H1 (cell line): ENCODE measurements around the gene RPS18. TPM values are rescaled to one million over a fixed set of nuclear protein-coding genes. Genes with fewer than 3 reads are reported as not detected.

ENCODE experiments used
- CTCF ChIA-PET: fragments of 300-600 bp; sonication (Branson Sonifier 250); formaldehyde crosslinking; loops from one replicate; lab custom pipeline; 2021; ENCODE audit not compliant: partially characterized antibody; lab: Charles Lee
- POLR2A ChIA-PET: fragments of 300-600 bp; sonication (Branson Sonifier 250); formaldehyde crosslinking; loops from one replicate; lab custom pipeline; 2021; ENCODE audit warnings: inconsistent platforms; ENCODE audit not compliant: partially characterized antibody; lab: Charles Lee
- DNase-seq, 2 experiments: peaks; one replicate each; pipeline versions ENCODE4 v3.0.0 to v3.0.0-alpha.2; 2010 to 2022; ENCODE audit warnings: low spot score in 2 of 2, low read depth in 1 of 2, mixed read lengths in 1 of 2
- FAIRE-seq: peaks from 2 replicates; lab custom pipeline; 2011; peaks lifted over from hg19 to GRCh38; lab: Jason Lieb, UNC
- H2AFZ ChIP-seq: 2 replicates; pipeline ENCODE4 v1.8.1; 2012; ENCODE audit warnings: low read length, inconsistent platforms
- H2AK5ac ChIP-seq: 2 replicates; pipeline ENCODE4 v1.6.1; 2013; ENCODE audit warnings: low read depth, low read length
- H2BK120ac ChIP-seq: replicated peaks from 2 replicates; pipeline ENCODE3; 2013; ENCODE audit warnings: low read depth, low read length, inconsistent platforms
- H2BK12ac ChIP-seq: 2 replicates; pipeline ENCODE4 v1.6.1; 2013; ENCODE audit warnings: low read depth, low read length
- H2BK15ac ChIP-seq: 2 replicates; pipeline ENCODE4 v1.6.1; 2013; ENCODE audit warnings: low read length
- H2BK20ac ChIP-seq: 2 replicates; pipeline ENCODE4 v1.6.1; 2013; ENCODE audit warnings: low read length
- H2BK5ac ChIP-seq: 2 replicates; pipeline ENCODE4 v1.6.1; 2013; ENCODE audit warnings: low read depth, low read length
- H3K14ac ChIP-seq: 2 replicates; pipeline ENCODE4 v1.6.1; 2013; ENCODE audit warnings: inconsistent platforms; ENCODE audit not compliant: insufficient read length
- H3K18ac ChIP-seq: 2 replicates; pipeline ENCODE4 v1.6.1; 2013; ENCODE audit warnings: low read length; ENCODE audit errors: extremely low read depth
- H3K23ac ChIP-seq: 2 replicates; pipeline ENCODE4 v1.6.1; 2013; ENCODE audit warnings: inconsistent platforms; ENCODE audit not compliant: insufficient read length
- H3K23me2 ChIP-seq: 2 replicates; pipeline ENCODE4 v1.6.1; 2013; ENCODE audit warnings: low read depth, low read length
- H3K27ac ChIP-seq: 2 replicates; pipeline ENCODE4 v1.6.1; 2011; ENCODE audit warnings: low read depth, low read length, inconsistent platforms
- H3K27me3 ChIP-seq, 4 experiments: replicated peaks in 1 of 4; 1 replicate in 1 of 4; 2 replicates in 3 of 4; pipeline versions ENCODE4 v1.6.1 to v1.8.1; 2011 to 2013; ENCODE audit warnings: low read length in 3 of 4, mild to moderate bottlenecking in 3 of 4, inconsistent platforms in 2 of 4, mixed read lengths in 2 of 4, moderate library complexity in 1 of 4; ENCODE audit not compliant: control insufficient read depth in 3 of 4, insufficient read depth in 3 of 4; ENCODE audit errors: extremely low read depth in 1 of 4
- H3K36me3 ChIP-seq, 4 experiments: 2 replicates each; pipeline versions ENCODE4 v1.6.1 to v1.8.1; 2011 to 2013; ENCODE audit warnings: mild to moderate bottlenecking in 4 of 4, low read length in 3 of 4, moderate library complexity in 2 of 4, control low read depth in 1 of 4, inconsistent platforms in 1 of 4; ENCODE audit not compliant: insufficient read depth in 4 of 4, control insufficient read depth in 2 of 4
- H3K4ac ChIP-seq: replicated peaks from 2 replicates; pipeline ENCODE3; 2013; ENCODE audit warnings: low read length, low read depth, mixed read lengths, inconsistent platforms; ENCODE audit not compliant: insufficient read length
- H3K4me1 ChIP-seq, 4 experiments: replicated peaks in 1 of 4; 1 replicate in 1 of 4; 2 replicates in 3 of 4; pipeline versions ENCODE4 v1.6.1 to v1.8.1; 2011 to 2013; ENCODE audit warnings: low read length in 3 of 4, inconsistent platforms in 2 of 4, mixed read lengths in 1 of 4; ENCODE audit not compliant: insufficient read depth in 4 of 4, control insufficient read depth in 3 of 4
- H3K4me2 ChIP-seq, 2 experiments: 2 replicates each; pipeline versions ENCODE4 v1.6.1 to v1.8.1; 2011 to 2013; ENCODE audit warnings: low read depth in 2 of 2, low read length in 2 of 2, control low read depth in 1 of 2, inconsistent platforms in 1 of 2, mild to moderate bottlenecking in 1 of 2; ENCODE audit not compliant: insufficient read depth in 1 of 2
- H3K4me3 ChIP-seq, 4 experiments: fragments of 200-600, 300-600 bp in 1 of 4; sonication (generic), shearing (Covaris generic), sonication (Bioruptor Twin) in 1 of 4; 2 replicates each; pipeline versions ENCODE4 v1.5.1 to v1.8.1; 2011 to 2016; ENCODE audit warnings: low read length in 4 of 4, low read depth in 3 of 4, control low read depth in 2 of 4, inconsistent platforms in 2 of 4, mild to moderate bottlenecking in 2 of 4, mixed read lengths in 1 of 4, moderate library complexity in 1 of 4; ENCODE audit not compliant: insufficient read depth in 2 of 4; ENCODE audit errors: extremely low read depth in 1 of 4
- H3K56ac ChIP-seq: replicated peaks from 2 replicates; pipeline ENCODE3; 2013; ENCODE audit warnings: low read depth, mild to moderate bottlenecking, mixed read lengths, low read length, inconsistent platforms; ENCODE audit not compliant: insufficient read length
- H3K79me1 ChIP-seq: 2 replicates; pipeline ENCODE4 v1.6.1; 2013; ENCODE audit warnings: low read depth, low read length, control low read depth
- H3K79me2 ChIP-seq, 2 experiments: 2 replicates each; pipeline versions ENCODE4 v1.6.1 to v1.8.1; 2012 to 2013; ENCODE audit warnings: low read length in 2 of 2, mild to moderate bottlenecking in 2 of 2, inconsistent platforms in 1 of 2; ENCODE audit not compliant: insufficient read depth in 2 of 2, control insufficient read depth in 1 of 2
- H3K9ac ChIP-seq, 4 experiments: replicated peaks in 1 of 4; 1 replicate in 1 of 4; 2 replicates in 3 of 4; pipeline versions ENCODE4 v1.6.1 to v1.8.1; 2011 to 2013; ENCODE audit warnings: low read depth in 3 of 4, low read length in 3 of 4, control low read depth in 2 of 4, mild to moderate bottlenecking in 2 of 4, moderate library complexity in 2 of 4, inconsistent platforms in 1 of 4; ENCODE audit errors: extremely low read depth in 1 of 4
- H3K9me3 ChIP-seq, 2 experiments: 2 replicates each; pipeline versions ENCODE4 v1.6.1 to v1.8.1; 2012 to 2013; ENCODE audit warnings: mild to moderate bottlenecking in 2 of 2, moderate library complexity in 2 of 2, control low read depth in 1 of 2, inconsistent platforms in 1 of 2, low read depth in 1 of 2, low read length in 1 of 2, mixed read lengths in 1 of 2; ENCODE audit not compliant: insufficient read depth in 2 of 2
- H4K20me1 ChIP-seq, 2 experiments: replicated peaks in 1 of 2; 2 replicates each; pipeline versions ENCODE3 to v1.8.1; 2011 to 2013; ENCODE audit warnings: inconsistent platforms in 2 of 2, low read length in 2 of 2, mild to moderate bottlenecking in 1 of 2; ENCODE audit not compliant: insufficient read depth in 2 of 2, control insufficient read depth in 1 of 2
- H4K5ac ChIP-seq: 2 replicates; pipeline ENCODE4 v1.6.1; 2013; ENCODE audit warnings: low read length, low read depth, mixed read lengths, inconsistent platforms; ENCODE audit not compliant: insufficient read length
- H4K8ac ChIP-seq: 2 replicates; pipeline ENCODE4 v1.8.0; 2013; ENCODE audit warnings: mild to moderate bottlenecking, moderate library complexity, low read length, inconsistent platforms; ENCODE audit not compliant: insufficient read depth; ENCODE audit errors: extremely low read depth
- H4K91ac ChIP-seq: replicated peaks from 2 replicates; pipeline ENCODE3; 2013; ENCODE audit warnings: low read length, mixed read lengths, inconsistent platforms; ENCODE audit not compliant: insufficient read length
- BCL11A ChIP-seq, 2 experiments: IDR thresholded peaks; one replicate each; pipeline ENCODE4 v1.6.1; 2011; ENCODE audit warnings: low read depth in 2 of 2, low read length in 2 of 2, mild to moderate bottlenecking in 2 of 2
- POLR2AphosphoS5 ChIP-seq: IDR thresholded peaks from 2 replicates; pipeline ENCODE4 v1.6.1; 2011; ENCODE audit warnings: low read depth, low read length
- WGBS, 2 experiments: shearing (Covaris generic) in 1 of 2; methylation state at CpG; one replicate each; pipeline versions ENCODE4 v1.1.6 to v1.1.7; 2013 to 2015; ENCODE audit warnings: low lambda C conversion rate in 2 of 2, mixed read lengths in 2 of 2, inconsistent platforms in 1 of 2, low coverage in 1 of 2, missing lambda C conversion rate in 1 of 2; ENCODE audit not compliant: insufficient replicate concordance in 2 of 2, insufficient coverage in 1 of 2, insufficient read length in 1 of 2; ENCODE audit errors: extremely low coverage in 1 of 2, missing lambda C conversion rate in 1 of 2; 5-methylcytosine and 5-hydroxymethylcytosine counted together
- polyA plus RNA-seq, 7 experiments: library from polyadenylated mRNA; depleted of rRNA in 3 of 7; stranded (reverse) in 5 of 7; unstranded in 2 of 7; fragments of >200 nt in 5 of 7; fragments of 200-250 nt in 2 of 7; gene quantifications; 1 replicate in 5 of 7; 2 replicates in 1 of 7; 4 replicates in 1 of 7; pipeline versions ENCODE4 v1.2.1 to v1.2.3, GENCODE V29; 2011 to 2013; ENCODE audit warnings: missing spikeins in 2 of 7, mixed read lengths in 2 of 7
- total RNA-seq: library from RNA; stranded (reverse); fragmentation: NEBNext Ultra II Directional; extraction: Animal tissue kit (Norgen Biotek cat#: 25700); gene quantifications from 2 replicates; pipeline ENCODE4 v1.2.1, GENCODE V29; 2021
- TF ChIP-seq, protein P1 (sequence below): IDR thresholded peaks from 2 replicates; pipeline ENCODE4 v1.6.1; 2012; ENCODE audit warnings: low read length, inconsistent platforms
- TF ChIP-seq, protein P2 (sequence below): IDR thresholded peaks from 2 replicates; pipeline ENCODE4 v1.6.1; 2011; ENCODE audit warnings: low read length, improper control_type of control experiment
- TF ChIP-seq, protein P3 (sequence below), 3 experiments: IDR thresholded peaks; 1 replicate in 2 of 3; 2 replicates in 1 of 3; pipeline versions ENCODE4 v1.5.1 to v1.6.1; 2011; ENCODE audit warnings: low read length in 3 of 3, mild to moderate bottlenecking in 3 of 3, inconsistent platforms in 2 of 3, low read depth in 1 of 3, moderate library complexity in 1 of 3; ENCODE audit not compliant: insufficient read depth in 1 of 3; ENCODE audit errors: control extremely low read depth in 1 of 3

RPS18 gene
- total and polyA plus RNA-seq, 2 of the 8 experiments (the other 6 are each of a cell fraction or from before 2014, with no cell fraction given) = 2,796 to 7,099 TPM

DNA sequence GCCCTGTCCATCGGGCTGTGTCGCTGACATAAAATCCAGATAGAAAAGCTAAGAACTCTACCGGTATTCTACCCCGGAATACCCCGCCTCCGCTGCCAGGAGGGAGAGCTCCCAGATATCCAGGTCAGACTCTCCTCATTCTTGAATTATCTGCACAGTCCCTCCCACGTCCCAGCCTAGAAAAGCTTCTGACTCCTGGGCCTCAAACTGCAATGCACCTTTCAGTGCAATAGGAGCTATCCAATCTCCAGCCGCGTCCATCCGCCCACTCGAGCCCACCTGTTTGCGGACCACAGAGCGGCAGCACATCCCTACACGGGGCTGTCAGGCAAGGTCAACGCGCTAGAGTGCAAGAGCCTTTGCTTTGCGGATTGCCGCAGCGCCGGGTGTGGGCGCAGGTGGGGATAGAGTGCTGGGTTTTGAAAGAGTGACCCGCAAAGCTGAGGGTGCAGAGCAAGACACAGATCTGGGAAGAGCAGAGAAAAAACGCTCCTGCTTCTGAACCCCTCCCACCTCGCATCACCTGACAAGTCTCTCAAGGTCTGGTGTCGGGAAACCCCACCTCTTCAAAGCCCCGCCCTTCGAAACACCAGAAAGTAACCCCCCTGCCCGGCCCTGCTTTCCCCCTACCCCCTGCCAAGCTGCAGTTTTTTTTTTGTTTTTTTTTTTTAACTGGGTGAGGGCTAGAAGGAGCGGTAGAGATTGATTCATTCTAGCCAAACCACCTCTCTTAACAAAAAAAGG lies 40.7 kb downstream of the RPS18 start:
- Histone ChIP-seq H2BK12ac (no peak overlapping the region), H2BK20ac (0 out of 2 replicates have a peak overlapping the region, but pooled peaks have one; percentile 72), H3K4me3 (peak overlapping the region; percentile 84 to 89 (median 88)), H2BK120ac (no peak overlapping the region), H3K36me3 (no peaks in the 10 kb centered on the region), H3K14ac (no peak overlapping the region), H3K4me1 (peaks cover 0 to 15% (median 11%) of the 10 kb centered on the region in 4 experiments; a peak in 5 of 7 replicates), H4K5ac (no peak overlapping the region), H2AFZ (peak overlapping the region; percentile 49; the same call in 1 of the 2 replicates), H2AK5ac (no peak overlapping the region), H3K9ac (peak overlapping the region in 3 of 4 experiments; percentile 13 to 74 (median 28); a peak in 1 of 7 replicates), H3K56ac (no peak overlapping the region), H2BK15ac (no peak overlapping the region), H3K23ac (no peak overlapping the region), H4K8ac (no peak overlapping the region), H3K79me1 (no peaks in the 10 kb centered on the region), H3K79me2 (no peaks in the 10 kb centered on the region), H4K20me1 (no peaks in the 10 kb centered on the region), H3K27me3 (no peaks in the 10 kb centered on the region), H3K4me2 (peak overlapping the region; percentile 93 to 95), H3K23me2 (peaks cover 26% of the 10 kb centered on the region), H3K4ac (no peak overlapping the region), H3K27ac (no peak overlapping the region; the same call in 1 of the 2 replicates), H3K18ac (peak overlapping the region; percentile 71; the same call in 1 of the 2 replicates), H2BK5ac (no peak overlapping the region), H4K91ac (no peak overlapping the region), H3K9me3 (no peaks in the 10 kb centered on the region)
- ChIA-PET POLR2A (interaction anchor here (0.6 to 6.3 kb wide), 15 partner anchors 13 to 1497 kb away, joined by 3 to 37 read pairs (median 4); partner anchors contain the start of genes B3GALT4, PFDN6, RGL2 and RPS18), CTCF (interaction anchor here (0.7 to 2.4 kb wide), 11 partner anchors 11 to 115 kb away, joined by 3 to 17 read pairs (median 6); partner anchors contain the start of genes B3GALT4, RGL2, RPS18 and VPS52)
- DNase-seq (peak in 1 of 2 experiments; percentile 76), FAIRE-seq (no peak)
- WGBS, 2 experiments = 2% methylated on average over 28 of the region's 29 CpGs; no CpG with 5 or more reads in 1 of the 2 experiments
- TF ChIP-seq, protein P1, sequence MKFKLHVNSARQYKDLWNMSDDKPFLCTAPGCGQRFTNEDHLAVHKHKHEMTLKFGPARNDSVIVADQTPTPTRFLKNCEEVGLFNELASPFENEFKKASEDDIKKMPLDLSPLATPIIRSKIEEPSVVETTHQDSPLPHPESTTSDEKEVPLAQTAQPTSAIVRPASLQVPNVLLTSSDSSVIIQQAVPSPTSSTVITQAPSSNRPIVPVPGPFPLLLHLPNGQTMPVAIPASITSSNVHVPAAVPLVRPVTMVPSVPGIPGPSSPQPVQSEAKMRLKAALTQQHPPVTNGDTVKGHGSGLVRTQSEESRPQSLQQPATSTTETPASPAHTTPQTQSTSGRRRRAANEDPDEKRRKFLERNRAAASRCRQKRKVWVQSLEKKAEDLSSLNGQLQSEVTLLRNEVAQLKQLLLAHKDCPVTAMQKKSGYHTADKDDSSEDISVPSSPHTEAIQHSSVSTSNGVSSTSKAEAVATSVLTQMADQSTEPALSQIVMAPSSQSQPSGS = no peak
- TF ChIP-seq POLR2AphosphoS5 (no peak), BCL11A (IDR thresholded peaks at IDR 0.05; ENCODE audit: low read depth in 2 of 2, low read length in 2 of 2) (no peak)
- TF ChIP-seq, protein P2, sequence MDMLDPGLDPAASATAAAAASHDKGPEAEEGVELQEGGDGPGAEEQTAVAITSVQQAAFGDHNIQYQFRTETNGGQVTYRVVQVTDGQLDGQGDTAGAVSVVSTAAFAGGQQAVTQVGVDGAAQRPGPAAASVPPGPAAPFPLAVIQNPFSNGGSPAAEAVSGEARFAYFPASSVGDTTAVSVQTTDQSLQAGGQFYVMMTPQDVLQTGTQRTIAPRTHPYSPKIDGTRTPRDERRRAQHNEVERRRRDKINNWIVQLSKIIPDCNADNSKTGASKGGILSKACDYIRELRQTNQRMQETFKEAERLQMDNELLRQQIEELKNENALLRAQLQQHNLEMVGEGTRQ = peak; percentile 72
- TF ChIP-seq, protein P3, sequence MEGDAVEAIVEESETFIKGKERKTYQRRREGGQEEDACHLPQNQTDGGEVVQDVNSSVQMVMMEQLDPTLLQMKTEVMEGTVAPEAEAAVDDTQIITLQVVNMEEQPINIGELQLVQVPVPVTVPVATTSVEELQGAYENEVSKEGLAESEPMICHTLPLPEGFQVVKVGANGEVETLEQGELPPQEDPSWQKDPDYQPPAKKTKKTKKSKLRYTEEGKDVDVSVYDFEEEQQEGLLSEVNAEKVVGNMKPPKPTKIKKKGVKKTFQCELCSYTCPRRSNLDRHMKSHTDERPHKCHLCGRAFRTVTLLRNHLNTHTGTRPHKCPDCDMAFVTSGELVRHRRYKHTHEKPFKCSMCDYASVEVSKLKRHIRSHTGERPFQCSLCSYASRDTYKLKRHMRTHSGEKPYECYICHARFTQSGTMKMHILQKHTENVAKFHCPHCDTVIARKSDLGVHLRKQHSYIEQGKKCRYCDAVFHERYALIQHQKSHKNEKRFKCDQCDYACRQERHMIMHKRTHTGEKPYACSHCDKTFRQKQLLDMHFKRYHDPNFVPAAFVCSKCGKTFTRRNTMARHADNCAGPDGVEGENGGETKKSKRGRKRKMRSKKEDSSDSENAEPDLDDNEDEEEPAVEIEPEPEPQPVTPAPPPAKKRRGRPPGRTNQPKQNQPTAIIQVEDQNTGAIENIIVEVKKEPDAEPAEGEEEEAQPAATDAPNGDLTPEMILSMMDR (IDR thresholded peaks at IDR 0.05; ENCODE audit: control extremely low read depth in 1 of 3, insufficient read depth in 1 of 3, low read depth in 1 of 3, low read length in 3 of 3) = peak in 1 of 3 experiments; percentile 11; a peak in 1 of 4 replicates
